Right lobe of liver (tissue), 6 donors: Measurements from ENCODE around the gene C13orf46. TPM values are rescaled to one million over a fixed set of nuclear protein-coding genes. Genes with fewer than 3 reads are reported as not detected.

Experiments
- ATAC-seq, 4 donors: fragments of 200-7000 bp; cut with Tn5 transposase; one replicate each; pipeline ENCODE4 v1.9.1; 2020; ENCODE audit warnings: mild to moderate bottlenecking in 4 of 4, moderate library complexity in 4 of 4
- DNase-seq, 3 donors: peaks; one replicate each; pipeline ENCODE4 v3.0.0-alpha.2; 2020
- H3K27ac ChIP-seq, 3 donors: fragments of 200-600 bp; one replicate each; pipeline ENCODE4 v1.8.0; 2022
- H3K27me3 ChIP-seq, 2 donors: fragments of 200-600 bp; one replicate each; pipeline ENCODE4 v1.8.0; 2022
- H3K36me3 ChIP-seq, 4 donors: fragments of 200-600 bp; sonication (generic) in 1 of 4; one replicate each; pipeline versions ENCODE4 v1.5.1 to v1.8.0; 2017 to 2022; ENCODE audit warnings: control low read depth in 1 of 4
- H3K4me1 ChIP-seq, 4 donors: fragments of 200-600 bp; sonication (generic) in 1 of 4; one replicate each; pipeline versions ENCODE4 v1.5.1 to v1.8.0; 2017 to 2022; ENCODE audit warnings: control low read depth in 1 of 4
- H3K4me3 ChIP-seq, 3 donors: fragments of 200-600 bp; one replicate each; pipeline ENCODE4 v1.8.0; 2022
- H3K9me3 ChIP-seq, 4 donors: fragments of 200-600 bp; sonication (generic) in 1 of 4; one replicate each; pipeline versions ENCODE4 v1.5.1 to v1.8.0; 2017 to 2022; ENCODE audit warnings: control low read depth in 1 of 4
- CTCF ChIP-seq, 4 donors: fragments of 200-600 bp in 3 of 4; fragments of 450-650 bp in 1 of 4; IDR thresholded peaks; one replicate each; pipeline versions ENCODE4 v1.5.1 to v1.8.0; 2016 to 2022; ENCODE audit warnings: antibody characterized with exemption in 4 of 4, mild to moderate bottlenecking in 2 of 4
- POLR2A ChIP-seq: fragments of 450-650 bp; IDR thresholded peaks from one replicate; pipeline ENCODE4 v1.6.1; 2017; ENCODE audit warnings: antibody characterized with exemption, mild to moderate bottlenecking
- WGBS: methylation state at CpG from one replicate; pipeline ENCODE4 v1.1.6; 2018; ENCODE audit warnings: low coverage, low lambda C conversion rate; ENCODE audit not compliant: insufficient coverage; ENCODE audit errors: missing lambda C conversion rate; 5-methylcytosine and 5-hydroxymethylcytosine counted together
- intact Hi-C, 2 donors: fragments of 100-400 bp; cut with DNase I; formaldehyde crosslinking; loops; one replicate each; pipeline versions ENCODE4 v1.11.2 to v1.14.1; 2022
- total RNA-seq, 6 experiments: library from RNA; depleted of rRNA in 2 of 6; stranded (reverse); fragments of >200 nt in 2 of 6; fragmentation: NEBNext Ultra II Directional in 3 of 6; extraction: Animal tissue kit (Norgen Biotek cat#: 25700) in 3 of 6; gene quantifications; one replicate each; pipeline versions ENCODE4 v1.1.0 to v1.2.4, GENCODE V29; 2016 to 2023
- donor health status: DM: no; HTN: yes; CAD: no.
- donor health status: DM: no; HTN: no; CAD: no.
- donor health status: DM: no; HTN: no; CAD: no.
- donor health status: DM: no; HTN: yes; CAD: no.
- donor health status: DM: no; HTN: yes; CAD: no.

C13orf46 gene
- total RNA-seq, 6 experiments from 2014 or later, result 0.04 to 1.1 (median 0.60) TPM

GRCh38 chr13:113903912-113904311 lies 70.0 kb downstream of the C13orf46 start:
- H3K4me1 ChIP-seq, result no peaks in the 10 kb centered on the region
- DNase-seq (no peak), ATAC-seq (no peak)
- no peak for TF ChIP-seq CTCF (IDR thresholded peaks at IDR 0.05)
- TF ChIP-seq POLR2A, result no peak
- intact Hi-C loops, result loop anchor here in 1 of 2 donors (10.0 kb wide), 1 partner anchor 89 kb away; no protein-coding TSS in a partner anchor
- H3K27me3 ChIP-seq, result no peaks in the 10 kb centered on the region
- H3K9me3 ChIP-seq, result no peaks in the 10 kb centered on the region
- no peaks in the 10 kb centered on the region for H3K36me3 ChIP-seq
- H3K27ac ChIP-seq, result no peak overlapping the region
- WGBS, result 77% methylated on average over 9 of the region's 9 CpGs
- no peak overlapping the region for H3K4me3 ChIP-seq

Other genes with a start within 250 kb of the C13orf46 start
- gene TMEM255B, start 214.8 kb downstream of the C13orf46 start, total RNA-seq, result 10 to 100 TPM in 1 of 6 experiments, 1 to 10 TPM in 5; 2.5 to 10.4 (median 6.2) TPM
- gene GAS6, start 110.0 kb downstream of the C13orf46 start, total RNA-seq, result 10 to 100 TPM; 11.9 to 48.5 (median 27.2) TPM
- gene RASA3, start 158.5 kb upstream of the C13orf46 start, total RNA-seq, result 1 to 10 TPM; 3.5 to 7.9 (median 4.6) TPM
- gene CFAP97D2, start 205.2 kb upstream of the C13orf46 start, total RNA-seq, result not detected